Progenitor cell of endocrine pancreas (in vitro differentiated cells): ENCODE data around the gene DFFA. TPM values are rescaled to one million over a fixed set of nuclear protein-coding genes. Genes with fewer than 3 reads are reported as not detected.

Experiments used
- DNase-seq: peaks from one replicate; pipeline ENCODE4 v3.0.0; 2021; ENCODE audit warnings: low spot score; ENCODE audit not compliant: unreplicated experiment
- H3K27ac Mint-ChIP-seq: 2 replicates; pipeline ENCODE4 v1.8.0; 2021; ENCODE audit warnings: mild to moderate bottlenecking, moderate library complexity, mixed read lengths
- H3K27me3 Mint-ChIP-seq: 2 replicates; pipeline ENCODE4 v1.8.0; 2021; ENCODE audit warnings: mixed read lengths
- H3K36me3 Mint-ChIP-seq: 2 replicates; pipeline ENCODE4 v1.8.0; 2022; ENCODE audit warnings: mixed read lengths; ENCODE audit not compliant: insufficient read depth
- H3K4me1 Mint-ChIP-seq: 2 replicates; pipeline ENCODE4 v1.8.0; 2021; ENCODE audit warnings: low read depth, mixed read lengths
- H3K4me3 Mint-ChIP-seq: 2 replicates; pipeline ENCODE4 v1.8.0; 2021; ENCODE audit warnings: low read depth, mild to moderate bottlenecking, moderate library complexity, mixed read lengths
- H3K9me3 Mint-ChIP-seq: 2 replicates; pipeline ENCODE4 v1.8.0; 2021; ENCODE audit warnings: low read depth, mixed read lengths
- long read RNA-seq: library from polyadenylated mRNA; unstranded; transcript quantifications from one replicate; pipeline ENCODE4 v2.0.0, GENCODE V29; 2020
- total RNA-seq: library from RNA; stranded (reverse); gene quantifications from 2 replicates; pipeline ENCODE4 v1.2.1, GENCODE V29; 2021
- TF ChIP-seq, protein P1 (sequence below): fragments of 200-600 bp; sonication (generic); IDR thresholded peaks from one replicate; pipeline ENCODE4 v1.5.0; 2021; ENCODE audit warnings: antibody characterized with exemption, mild to moderate bottlenecking; ENCODE audit not compliant: unreplicated experiment

Gene DFFA, protein sequence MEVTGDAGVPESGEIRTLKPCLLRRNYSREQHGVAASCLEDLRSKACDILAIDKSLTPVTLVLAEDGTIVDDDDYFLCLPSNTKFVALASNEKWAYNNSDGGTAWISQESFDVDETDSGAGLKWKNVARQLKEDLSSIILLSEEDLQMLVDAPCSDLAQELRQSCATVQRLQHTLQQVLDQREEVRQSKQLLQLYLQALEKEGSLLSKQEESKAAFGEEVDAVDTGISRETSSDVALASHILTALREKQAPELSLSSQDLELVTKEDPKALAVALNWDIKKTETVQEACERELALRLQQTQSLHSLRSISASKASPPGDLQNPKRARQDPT
- 47.9 and 54.4 TPM in 2 replicates for total RNA-seq
- long read RNA-seq, full-length matches to known transcripts, result 140 of 152 reads
- long read RNA-seq, partial matches to known transcripts, result 2 of 152 reads
- long read RNA-seq, other reads (novel, unspliced or antisense), result 10 of 152 reads

DNA sequence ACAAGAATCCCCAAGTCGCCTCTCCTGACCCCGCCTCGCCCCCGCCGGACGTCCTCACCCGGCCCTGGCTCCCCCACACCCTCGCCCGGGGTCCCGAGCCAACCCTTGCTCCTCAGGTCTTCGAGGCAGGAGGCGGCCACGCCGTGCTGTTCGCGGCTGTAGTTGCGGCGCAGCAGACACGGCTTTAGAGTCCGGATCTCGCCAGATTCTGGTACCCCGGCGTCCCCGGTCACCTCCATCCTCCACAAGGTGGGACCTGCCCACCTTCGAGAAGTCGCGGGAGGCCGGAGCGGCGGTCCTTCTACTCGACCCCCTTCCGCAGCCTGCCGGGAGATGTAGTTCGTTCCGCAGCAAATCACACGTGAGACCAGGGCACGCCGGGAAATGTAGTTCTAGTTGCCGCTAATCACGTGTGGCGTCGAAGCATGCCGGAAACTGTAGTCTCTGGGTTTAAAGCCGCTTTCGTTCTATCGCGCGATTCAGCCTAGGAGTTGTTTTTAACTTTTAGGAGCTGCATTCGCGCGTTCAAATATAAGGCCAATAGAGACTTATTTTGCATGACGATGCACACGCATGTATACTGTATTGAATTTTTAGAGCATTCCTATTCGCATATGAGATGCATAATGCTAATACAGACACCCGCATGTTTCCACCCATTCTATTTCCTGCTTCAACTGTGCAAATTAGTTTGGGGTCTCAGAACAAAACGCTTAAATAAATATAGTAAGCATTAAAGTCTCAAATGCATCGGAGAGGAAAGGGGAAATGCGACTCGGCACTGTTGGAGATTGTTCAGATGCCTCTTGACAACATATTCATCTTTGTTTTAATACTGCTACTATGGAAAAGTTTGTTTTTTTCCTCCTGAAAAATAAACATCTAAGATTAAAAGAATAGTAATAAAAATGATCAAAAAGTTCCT, at the start of gene DFFA:
DFFA (minus strand) TSS at position 310 of the 925 bp plus-strand sequence; CDS start at position 239, 71 bp downstream.
- H3K4me3 Mint-ChIP-seq, result peak within 1 kb of the TSS; percentile 96
- peak within 1 kb of the TSS; percentile 97 for H3K27ac Mint-ChIP-seq
- DNase-seq, result peak; percentile 87
- TF ChIP-seq, protein P1, sequence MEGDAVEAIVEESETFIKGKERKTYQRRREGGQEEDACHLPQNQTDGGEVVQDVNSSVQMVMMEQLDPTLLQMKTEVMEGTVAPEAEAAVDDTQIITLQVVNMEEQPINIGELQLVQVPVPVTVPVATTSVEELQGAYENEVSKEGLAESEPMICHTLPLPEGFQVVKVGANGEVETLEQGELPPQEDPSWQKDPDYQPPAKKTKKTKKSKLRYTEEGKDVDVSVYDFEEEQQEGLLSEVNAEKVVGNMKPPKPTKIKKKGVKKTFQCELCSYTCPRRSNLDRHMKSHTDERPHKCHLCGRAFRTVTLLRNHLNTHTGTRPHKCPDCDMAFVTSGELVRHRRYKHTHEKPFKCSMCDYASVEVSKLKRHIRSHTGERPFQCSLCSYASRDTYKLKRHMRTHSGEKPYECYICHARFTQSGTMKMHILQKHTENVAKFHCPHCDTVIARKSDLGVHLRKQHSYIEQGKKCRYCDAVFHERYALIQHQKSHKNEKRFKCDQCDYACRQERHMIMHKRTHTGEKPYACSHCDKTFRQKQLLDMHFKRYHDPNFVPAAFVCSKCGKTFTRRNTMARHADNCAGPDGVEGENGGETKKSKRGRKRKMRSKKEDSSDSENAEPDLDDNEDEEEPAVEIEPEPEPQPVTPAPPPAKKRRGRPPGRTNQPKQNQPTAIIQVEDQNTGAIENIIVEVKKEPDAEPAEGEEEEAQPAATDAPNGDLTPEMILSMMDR, result no peak
- no peaks in the 10 kb centered on the region for H3K9me3 Mint-ChIP-seq
- peaks cover 16% of the 10 kb centered on the region for H3K4me1 Mint-ChIP-seq
- H3K27me3 Mint-ChIP-seq, result no peaks in the 10 kb centered on the region
- peaks cover 9% of the 10 kb centered on the region for H3K36me3 Mint-ChIP-seq

DNA sequence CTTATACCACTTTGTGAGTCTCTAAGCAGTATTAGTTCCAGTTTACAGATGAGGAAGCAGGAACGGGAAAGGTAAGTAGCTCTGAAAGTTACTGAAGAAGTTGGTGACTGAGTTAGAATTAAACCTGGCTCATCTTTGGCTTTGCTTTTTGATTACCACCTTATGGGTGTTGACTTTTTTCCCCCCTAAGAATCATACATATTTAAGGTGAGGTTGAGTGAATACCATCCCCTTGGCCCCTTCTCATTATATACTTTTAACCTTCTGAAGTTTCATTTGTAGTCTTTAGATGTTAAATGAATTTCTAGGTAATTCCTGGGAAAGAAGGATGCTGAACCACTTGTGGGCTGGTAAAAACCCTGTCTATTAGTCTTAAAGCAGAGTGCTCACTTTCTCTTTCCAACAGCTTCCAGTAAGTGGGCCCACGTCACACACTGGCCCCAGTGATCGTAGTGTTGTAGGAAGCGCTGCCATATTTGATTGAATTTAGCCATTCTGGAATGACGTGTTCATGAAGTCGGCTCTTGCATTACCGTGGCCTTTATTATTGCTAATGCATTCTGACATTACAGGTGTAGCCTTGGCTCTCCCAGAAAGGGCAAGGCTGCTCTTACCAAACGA, 49.3 kb upstream of the DFFA start:
- TF ChIP-seq, protein P1, result no peak
- no peak for DNase-seq
- no peaks in the 10 kb centered on the region for H3K36me3 Mint-ChIP-seq
- no peak overlapping the region for H3K27ac Mint-ChIP-seq
- H3K4me1 Mint-ChIP-seq, result peaks cover 55% of the 10 kb centered on the region
- H3K9me3 Mint-ChIP-seq, result no peaks in the 10 kb centered on the region
- peaks cover 36% of the 10 kb centered on the region for H3K27me3 Mint-ChIP-seq
- H3K4me3 Mint-ChIP-seq, result no peak overlapping the region

DNA sequence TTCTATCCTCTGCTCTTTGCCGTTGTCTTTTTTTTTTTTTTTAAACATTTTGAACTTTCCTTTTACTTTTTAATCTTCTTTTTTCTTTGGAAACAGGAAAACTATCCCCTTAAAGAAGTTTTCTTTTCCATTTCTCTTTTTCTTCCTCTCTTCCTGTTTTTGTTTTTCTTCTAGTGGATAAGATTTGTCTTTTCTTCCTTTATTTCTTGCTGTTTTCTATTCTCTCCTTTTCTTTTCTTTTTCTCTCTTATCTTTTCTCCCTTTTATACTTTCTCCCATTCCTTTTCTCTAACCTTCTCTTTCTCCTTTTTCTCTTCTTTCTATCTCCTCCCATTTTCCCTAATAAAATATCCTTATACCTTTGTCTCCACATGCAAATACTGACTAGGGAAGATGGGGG, 48.6 kb upstream of the DFFA start:
- Mint-ChIP-seq H3K36me3 (no peaks in the 10 kb centered on the region), H3K27ac (no peak overlapping the region), H3K4me3 (no peak overlapping the region), H3K27me3 (peaks cover 40% of the 10 kb centered on the region), H3K4me1 (peaks cover 62% of the 10 kb centered on the region), H3K9me3 (no peaks in the 10 kb centered on the region)
- TF ChIP-seq, protein P1, result no peak
- DNase-seq, result no peak

DNA sequence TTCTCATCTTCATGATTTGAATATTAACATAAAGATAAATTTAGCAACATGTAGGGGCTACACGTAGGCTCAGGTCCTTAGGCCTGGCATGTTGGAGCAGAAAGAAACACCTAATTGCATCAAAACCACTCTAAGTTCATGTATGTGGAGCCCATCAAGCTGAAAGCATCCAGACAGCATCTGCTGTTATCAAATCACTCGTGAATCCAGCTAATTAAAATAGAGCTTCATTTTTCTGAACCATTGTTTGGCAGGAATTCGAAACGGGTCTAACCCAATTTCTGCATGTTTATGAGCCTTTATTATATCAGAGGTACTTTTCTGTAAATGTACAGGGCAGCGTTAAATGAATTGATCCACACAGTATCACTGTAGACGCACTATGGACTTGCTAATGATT, 48.2 kb upstream of the DFFA start:
- DNase-seq, result no peak
- H3K9me3 Mint-ChIP-seq, result no peaks in the 10 kb centered on the region
- no peak overlapping the region for H3K4me3 Mint-ChIP-seq
- H3K27ac Mint-ChIP-seq, result no peak overlapping the region
- no peaks in the 10 kb centered on the region for H3K36me3 Mint-ChIP-seq
- H3K27me3 Mint-ChIP-seq, result peaks cover 42% of the 10 kb centered on the region
- TF ChIP-seq, protein P1, result no peak
- H3K4me1 Mint-ChIP-seq, result peaks cover 64% of the 10 kb centered on the region

DNA sequence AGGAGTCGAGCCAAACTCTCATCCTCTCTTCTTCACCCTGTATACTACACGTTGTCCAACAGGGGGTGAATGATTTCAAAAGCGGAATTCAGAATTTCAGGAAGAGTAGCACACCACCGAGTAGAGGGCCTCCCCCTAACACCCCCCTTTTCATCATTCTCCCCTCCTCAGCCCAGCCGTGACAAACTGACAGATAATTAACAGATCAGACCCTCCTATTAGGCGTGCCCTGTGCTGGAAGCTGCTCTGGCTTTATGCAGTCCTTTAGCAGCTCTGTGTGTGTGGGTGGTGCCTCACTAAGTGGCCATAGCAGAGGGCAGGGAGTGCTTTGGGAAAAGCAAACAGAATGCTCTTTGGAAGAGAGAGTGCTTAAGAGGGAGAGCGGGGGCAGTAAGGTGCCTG, 46.7 kb upstream of the DFFA start:
- H3K4me3 Mint-ChIP-seq, result no peak overlapping the region
- no peaks in the 10 kb centered on the region for H3K36me3 Mint-ChIP-seq
- peaks cover 42% of the 10 kb centered on the region for H3K27me3 Mint-ChIP-seq
- DNase-seq, result peak; percentile 20
- TF ChIP-seq, protein P1, result peak; percentile 43
- H3K27ac Mint-ChIP-seq, result no peak overlapping the region
- H3K4me1 Mint-ChIP-seq, result peaks cover 64% of the 10 kb centered on the region
- H3K9me3 Mint-ChIP-seq, result no peaks in the 10 kb centered on the region
